ENCODE measurements around the gene RAP1GAP.

The RAP1GAP gene

DNA sequence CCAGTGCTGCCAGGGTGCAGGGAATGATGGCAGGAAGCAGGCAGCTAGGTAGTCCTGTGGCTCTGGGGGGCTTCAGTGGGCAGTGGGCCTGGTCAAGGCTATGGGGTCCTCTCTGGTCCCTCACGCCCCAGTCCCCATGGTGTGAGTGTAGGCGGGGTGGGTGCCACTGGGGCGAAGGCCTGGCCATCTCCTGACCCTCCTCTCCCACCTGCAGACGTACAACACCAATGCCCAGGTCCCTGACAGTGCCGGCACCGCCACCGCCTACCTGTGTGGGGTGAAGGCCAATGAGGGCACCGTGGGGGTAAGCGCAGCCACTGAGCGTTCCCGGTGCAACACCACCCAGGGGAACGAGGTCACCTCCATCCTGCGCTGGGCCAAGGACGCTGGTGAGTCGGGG, 106.3 kb downstream of the RAP1GAP start:
- no peak overlapping the region for H3K4me2 ChIP-seq (ENCODE audit: low read length)
- H3K79me2 ChIP-seq (ENCODE audit: insufficient read depth, low read length): no peaks in the 10 kb centered on the region
- TF ChIP-seq EZH2 (IDR thresholded peaks at IDR 0.05; ENCODE audit: borderline replicate concordance, low read length) (no peak), CTCF (IDR thresholded peaks at IDR 0.05; ENCODE audit: low read length) (no peak)
- H3K4me3 ChIP-seq (ENCODE audit: low read depth, low read length, poor library complexity, severe bottlenecking): no peak overlapping the region
- H3K27me3 ChIP-seq (ENCODE audit: insufficient read depth, low read length): peaks cover 21% of the 10 kb centered on the region; the same call in 1 of the 2 replicates
- H3K9ac ChIP-seq (ENCODE audit: low read length): no peak overlapping the region
- no peaks in the 10 kb centered on the region for H3K9me3 ChIP-seq (ENCODE audit: low read length)
- no peak overlapping the region for H3K27ac ChIP-seq (ENCODE audit: low read depth, low read length, poor library complexity, severe bottlenecking)
- no peaks in the 10 kb centered on the region for H3K9me2 ChIP-seq (ENCODE audit: low read depth, low read length)
- H3K4me1 ChIP-seq (ENCODE audit: insufficient read depth, low read length, severe bottlenecking): no peaks in the 10 kb centered on the region
- no peaks in the 10 kb centered on the region for H3F3A ChIP-seq (ENCODE audit: insufficient read depth, low read length)
- H2AFZ ChIP-seq (ENCODE audit: low read length): no peak overlapping the region
- no peaks in the 10 kb centered on the region for H4K20me1 ChIP-seq (ENCODE audit: insufficient read depth, low read length)
- no peaks in the 10 kb centered on the region for H3K36me3 ChIP-seq (ENCODE audit: insufficient read depth, low read length)

DNA sequence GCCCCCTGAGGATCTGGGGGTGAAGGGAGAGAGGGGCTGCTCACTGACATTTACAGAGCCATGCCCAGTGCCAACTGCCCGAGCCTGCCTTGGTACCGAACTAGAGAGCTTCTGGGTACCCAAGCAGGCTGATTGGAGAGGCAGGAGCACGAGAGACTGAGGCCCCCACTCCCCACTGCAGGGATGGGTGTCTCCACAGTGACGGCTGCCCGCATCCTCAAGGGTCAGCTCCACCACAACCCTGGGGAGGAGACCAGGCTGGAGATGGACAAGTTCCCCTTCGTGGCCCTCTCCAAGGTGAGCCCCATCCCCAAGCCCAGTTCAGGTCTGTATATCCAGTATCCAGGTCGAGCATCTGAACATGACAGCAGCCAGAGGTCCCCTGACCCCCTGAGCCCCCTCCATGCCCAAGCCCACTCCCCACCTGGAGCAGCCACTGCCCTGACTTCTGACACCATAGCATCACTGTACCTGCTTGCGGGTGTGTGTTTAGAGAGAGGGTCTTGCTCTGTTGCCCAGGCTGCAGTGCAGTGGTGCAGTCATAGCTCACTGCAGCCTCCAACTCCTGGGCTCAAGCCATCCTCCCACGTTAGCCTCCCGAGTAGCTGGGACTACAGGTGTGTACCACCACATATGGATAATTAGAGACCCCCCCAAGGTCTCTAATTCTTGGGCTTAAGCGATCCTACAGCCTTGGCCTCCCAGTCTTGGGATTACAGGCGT, 108.1 kb downstream of the RAP1GAP start:
- Histone ChIP-seq H3K9me2 (ENCODE audit: low read depth, low read length) (no peaks in the 10 kb centered on the region), H4K20me1 (ENCODE audit: insufficient read depth, low read length) (no peaks in the 10 kb centered on the region), H3K27ac (ENCODE audit: low read depth, low read length, poor library complexity, severe bottlenecking) (no peak overlapping the region), H3K4me3 (ENCODE audit: low read depth, low read length, poor library complexity, severe bottlenecking) (no peak overlapping the region), H3F3A (ENCODE audit: insufficient read depth, low read length) (no peaks in the 10 kb centered on the region), H3K79me2 (ENCODE audit: insufficient read depth, low read length) (no peaks in the 10 kb centered on the region), H3K27me3 (ENCODE audit: insufficient read depth, low read length) (peaks cover 18% of the 10 kb centered on the region; the same call in 1 of the 2 replicates), H3K4me1 (ENCODE audit: insufficient read depth, low read length, severe bottlenecking) (no peaks in the 10 kb centered on the region), H3K9ac (ENCODE audit: low read length) (no peak overlapping the region), H3K36me3 (ENCODE audit: insufficient read depth, low read length) (no peaks in the 10 kb centered on the region), H3K9me3 (ENCODE audit: low read length) (no peaks in the 10 kb centered on the region), H3K4me2 (ENCODE audit: low read length) (no peak overlapping the region), H2AFZ (ENCODE audit: low read length) (no peak overlapping the region)
- TF ChIP-seq EZH2 (IDR thresholded peaks at IDR 0.05; ENCODE audit: borderline replicate concordance, low read length) (no peak), CTCF (IDR thresholded peaks at IDR 0.05; ENCODE audit: low read length) (no peak)

DNA sequence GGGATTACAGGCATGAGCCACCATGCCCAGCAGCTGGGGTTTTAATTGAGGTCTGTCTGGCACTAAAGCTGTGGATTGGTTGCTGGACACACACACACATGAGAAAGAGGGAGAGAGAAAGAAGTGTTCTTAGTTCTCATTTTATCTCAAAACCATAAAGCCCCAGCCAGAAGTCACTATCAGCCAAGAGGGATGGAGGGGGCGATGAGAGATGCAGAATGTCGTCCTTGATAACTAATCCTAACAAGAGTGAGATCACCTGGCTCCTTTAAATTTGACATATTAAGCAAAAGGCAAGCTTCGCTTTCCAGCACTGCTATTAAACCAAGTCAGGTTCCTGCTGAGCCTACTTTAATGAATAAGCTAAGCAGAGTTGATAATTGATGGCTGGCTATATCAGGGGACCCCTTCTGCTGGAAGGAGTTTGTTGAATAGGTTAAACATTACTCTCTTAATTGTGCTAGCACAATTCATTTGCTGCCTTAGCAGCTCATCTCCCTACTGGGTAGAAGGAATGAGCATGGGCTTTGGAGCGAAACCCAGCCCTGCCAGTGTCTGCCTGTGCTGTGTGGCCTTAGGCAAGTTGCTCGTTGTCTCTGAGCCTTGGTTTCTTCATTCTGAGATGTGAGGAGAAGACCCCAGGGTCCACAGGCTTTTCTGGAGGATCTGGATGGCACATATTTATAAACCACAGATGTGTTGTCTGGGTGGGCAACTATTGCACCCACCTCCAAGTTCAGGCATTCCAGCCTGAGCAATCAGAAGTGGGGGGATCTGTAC, 109.2 kb downstream of the RAP1GAP start:
- H3K79me2 ChIP-seq (ENCODE audit: insufficient read depth, low read length): no peaks in the 10 kb centered on the region
- no peak overlapping the region for H3K4me2 ChIP-seq (ENCODE audit: low read length)
- H4K20me1 ChIP-seq (ENCODE audit: insufficient read depth, low read length): no peaks in the 10 kb centered on the region
- no peak overlapping the region for H3K9ac ChIP-seq (ENCODE audit: low read length)
- no peaks in the 10 kb centered on the region for H3F3A ChIP-seq (ENCODE audit: insufficient read depth, low read length)
- no peak overlapping the region for H3K4me3 ChIP-seq (ENCODE audit: low read depth, low read length, poor library complexity, severe bottlenecking)
- no peaks in the 10 kb centered on the region for H3K9me2 ChIP-seq (ENCODE audit: low read depth, low read length)
- H3K27ac ChIP-seq (ENCODE audit: low read depth, low read length, poor library complexity, severe bottlenecking): no peak overlapping the region
- H3K27me3 ChIP-seq (ENCODE audit: insufficient read depth, low read length): peaks cover 15% of the 10 kb centered on the region; the same call in 1 of the 2 replicates
- no peaks in the 10 kb centered on the region for H3K9me3 ChIP-seq (ENCODE audit: low read length)
- no peak overlapping the region for H2AFZ ChIP-seq (ENCODE audit: low read length)
- no peaks in the 10 kb centered on the region for H3K36me3 ChIP-seq (ENCODE audit: insufficient read depth, low read length)
- no peaks in the 10 kb centered on the region for H3K4me1 ChIP-seq (ENCODE audit: insufficient read depth, low read length, severe bottlenecking)
- TF ChIP-seq EZH2 (IDR thresholded peaks at IDR 0.05; ENCODE audit: borderline replicate concordance, low read length) (no peak), CTCF (IDR thresholded peaks at IDR 0.05; ENCODE audit: low read length) (no peak)
